NOMO-1 treated with DMSO at 0.1 percent for 48 hours (cell line): ENCODE measurements around the gene RPS6KA5.

Experiments
- DNase-seq: peaks from one replicate; lab custom pipeline; 2025; ENCODE audit not compliant: unreplicated experiment; lab: John Stamatoyannopoulos, UW

Gene RPS6KA5

GRCh38 chr14:90812109-90812508, 248.3 kb downstream of the RPS6KA5 start:
- DNase-seq: no peak

GRCh38 chr14:90811641-90812040, 248.8 kb downstream of the RPS6KA5 start:
- DNase-seq: no peak

- DNase-seq: no peak
These were observed 249.6 kb downstream of the RPS6KA5 start for GRCh38 chr14:90810806-90811205.

- no peak for DNase-seq
These were observed 250.7 kb downstream of the RPS6KA5 start for GRCh38 chr14:90809530-90810312.

GRCh38 chr14:90808759-90809529, 251.5 kb downstream of the RPS6KA5 start:
- no peak for DNase-seq

- DNase-seq: no peak
These were observed 253.4 kb downstream of the RPS6KA5 start for GRCh38 chr14:90807060-90807459.

- DNase-seq: no peak
These were observed 254.5 kb downstream of the RPS6KA5 start for GRCh38 chr14:90805662-90806540.

GRCh38 chr14:90805084-90805391, 255.4 kb downstream of the RPS6KA5 start:
- no peak for DNase-seq

- no peak for DNase-seq
These were observed 256.0 kb downstream of the RPS6KA5 start for GRCh38 chr14:90804292-90805083.

- no peak for DNase-seq
These were observed 257.2 kb downstream of the RPS6KA5 start for GRCh38 chr14:90803249-90803648.

GRCh38 chr14:90799420-90799819, 261.0 kb downstream of the RPS6KA5 start:
- no peak for DNase-seq

- no peak for DNase-seq
These were observed 262.5 kb downstream of the RPS6KA5 start for GRCh38 chr14:90797919-90798318.
